CD14-positive monocyte (primary cell): Measurements from ENCODE around the gene OR5K1. TPM values are rescaled to one million over a fixed set of nuclear protein-coding genes. Genes with fewer than 3 reads are reported as not detected.

ENCODE experiments used
- DNase-seq, 3 donors: peaks; one replicate each; pipeline ENCODE4 v3.0.0-alpha.2; 2011 to 2022
- H2AFZ ChIP-seq: 2 replicates; pipeline ENCODE4 v1.6.0; 2012; ENCODE audit warnings: mild to moderate bottlenecking, low read depth, low read length, inconsistent platforms; ENCODE audit not compliant: insufficient read depth, poor library complexity, severe bottlenecking
- H3K27ac ChIP-seq, 2 donors: 1 replicate in 1 of 2; 2 replicates in 1 of 2; pipeline ENCODE4 v1.5.1; 2012 to 2013; ENCODE audit warnings: low read length in 2 of 2, control low read depth in 1 of 2, inconsistent platforms in 1 of 2, low read depth in 1 of 2, mild to moderate bottlenecking in 1 of 2
- H3K27me3 ChIP-seq, 2 donors: one replicate each; pipeline versions ENCODE4 v1.6.0 to v1.6.1; 2011 to 2013; ENCODE audit warnings: low read length in 2 of 2; ENCODE audit not compliant: control insufficient read depth in 2 of 2, insufficient read depth in 2 of 2
- H3K36me3 ChIP-seq, 2 donors: replicated peaks in 1 of 2; 1 replicate in 1 of 2; 2 replicates in 1 of 2; pipeline versions ENCODE4 v1.5.1 to v1.6.1; 2012 to 2013; ENCODE audit warnings: low read length in 2 of 2, control low read depth in 1 of 2, inconsistent platforms in 1 of 2, mild to moderate bottlenecking in 1 of 2; ENCODE audit not compliant: insufficient read depth in 2 of 2, control insufficient read depth in 1 of 2
- H3K4me1 ChIP-seq, 2 donors: 1 replicate in 1 of 2; 2 replicates in 1 of 2; pipeline versions ENCODE4 v1.5.1 to v1.6.1; 2012 to 2013; ENCODE audit warnings: low read length in 2 of 2, control low read depth in 1 of 2, inconsistent platforms in 1 of 2, mild to moderate bottlenecking in 1 of 2, moderate library complexity in 1 of 2; ENCODE audit not compliant: insufficient read depth in 2 of 2, control insufficient read depth in 1 of 2
- H3K4me2 ChIP-seq: replicated peaks from 2 replicates; pipeline ENCODE3; 2012; ENCODE audit warnings: low read length, moderate library complexity, mild to moderate bottlenecking; ENCODE audit not compliant: poor library complexity, severe bottlenecking; ENCODE audit errors: extremely low read depth
- H3K4me3 ChIP-seq, 3 experiments: fragments of 200-600 bp in 1 of 3; sonication (generic) in 1 of 3; replicated peaks in 1 of 3; 1 replicate in 2 of 3; 2 replicates in 1 of 3; pipeline ENCODE4 v1.5.1; 2011 to 2013; ENCODE audit warnings: low read length in 3 of 3, mild to moderate bottlenecking in 3 of 3, control low read depth in 2 of 3, low read depth in 2 of 3, inconsistent platforms in 1 of 3, moderate library complexity in 1 of 3
- H3K79me2 ChIP-seq: 2 replicates; pipeline ENCODE4 v1.6.0; 2012; ENCODE audit warnings: mild to moderate bottlenecking, control low read depth, inconsistent platforms, low read length, moderate library complexity; ENCODE audit not compliant: insufficient read depth
- H3K9ac ChIP-seq: 2 replicates; pipeline ENCODE4 v1.6.0; 2017; ENCODE audit warnings: low read length, mild to moderate bottlenecking; ENCODE audit not compliant: insufficient read depth, poor library complexity, severe bottlenecking
- H3K9me3 ChIP-seq, 2 donors: replicated peaks in 1 of 2; 1 replicate in 1 of 2; 2 replicates in 1 of 2; pipeline versions ENCODE4 v1.5.1 to v1.6.1; 2012 to 2013; ENCODE audit warnings: low read length in 2 of 2, control low read depth in 1 of 2; ENCODE audit not compliant: control insufficient read depth in 1 of 2, insufficient read depth in 1 of 2
- H4K20me1 ChIP-seq: 2 replicates; pipeline ENCODE4 v1.6.0; 2012; ENCODE audit warnings: mild to moderate bottlenecking, low read length, control low read depth, moderate library complexity; ENCODE audit not compliant: insufficient read depth
- H3K27ac Mint-ChIP-seq, 7 donors: one replicate each; pipeline ENCODE4 v1.8.0; 2020; ENCODE audit warnings: mild to moderate bottlenecking in 7 of 7, mixed read lengths in 7 of 7, moderate library complexity in 6 of 7, inconsistent platforms in 2 of 7
- H3K27me3 Mint-ChIP-seq, 3 donors: one replicate each; pipeline ENCODE4 v1.8.0; 2021 to 2022; ENCODE audit warnings: low read depth in 3 of 3, mild to moderate bottlenecking in 3 of 3, mixed read lengths in 3 of 3, moderate library complexity in 3 of 3, inconsistent platforms in 1 of 3
- H3K36me3 Mint-ChIP-seq, 2 donors: one replicate each; pipeline ENCODE4 v1.8.0; 2020; ENCODE audit warnings: mixed read lengths in 2 of 2, inconsistent platforms in 1 of 2, mild to moderate bottlenecking in 1 of 2
- H3K4me1 Mint-ChIP-seq: one replicate; pipeline ENCODE4 v1.8.0; 2020; ENCODE audit warnings: mild to moderate bottlenecking, mixed read lengths
- H3K4me3 Mint-ChIP-seq, 2 donors: one replicate each; pipeline ENCODE4 v1.8.0; 2020; ENCODE audit warnings: mild to moderate bottlenecking in 2 of 2, mixed read lengths in 2 of 2, moderate library complexity in 1 of 2
- H3K9me3 Mint-ChIP-seq, 7 donors: one replicate each; pipeline ENCODE4 v1.8.0; 2020 to 2022; ENCODE audit warnings: mixed read lengths in 7 of 7, mild to moderate bottlenecking in 6 of 7, moderate library complexity in 6 of 7, inconsistent platforms in 2 of 7
- WGBS: methylation state at CpG from one replicate; pipeline ENCODE4 v1.1.5; 2013; ENCODE audit warnings: missing lambda C conversion rate; ENCODE audit not compliant: insufficient coverage; 5-methylcytosine and 5-hydroxymethylcytosine counted together
- intact Hi-C, 2 donors: fragments of 100-400 bp; cut with micrococcal nuclease; formaldehyde crosslinking; loops; one replicate each; pipeline versions ENCODE4 v1.15.0 to v1.15.1; 2023
- polyA plus RNA-seq, 3 donors: library from polyadenylated mRNA; depleted of rRNA in 1 of 3; unstranded in 2 of 3; stranded (reverse) in 1 of 3; fragments of 300-500 nt in 2 of 3; fragments of >200 nt in 1 of 3; fragmentation: Illumina TruSeq in 2 of 3; gene quantifications; 1 replicate in 2 of 3; 2 replicates in 1 of 3; pipeline ENCODE4 v1.2.3, GENCODE V29; 2012 to 2021
- TF ChIP-seq, protein P1 (sequence below): fragments of 200-600 bp; IDR thresholded peaks from one replicate; pipeline ENCODE4 v1.8.0; 2022; ENCODE audit warnings: antibody characterized with exemption, mild to moderate bottlenecking

Gene OR5K1
- polyA plus RNA-seq, 3 donors: not detected

DNA sequence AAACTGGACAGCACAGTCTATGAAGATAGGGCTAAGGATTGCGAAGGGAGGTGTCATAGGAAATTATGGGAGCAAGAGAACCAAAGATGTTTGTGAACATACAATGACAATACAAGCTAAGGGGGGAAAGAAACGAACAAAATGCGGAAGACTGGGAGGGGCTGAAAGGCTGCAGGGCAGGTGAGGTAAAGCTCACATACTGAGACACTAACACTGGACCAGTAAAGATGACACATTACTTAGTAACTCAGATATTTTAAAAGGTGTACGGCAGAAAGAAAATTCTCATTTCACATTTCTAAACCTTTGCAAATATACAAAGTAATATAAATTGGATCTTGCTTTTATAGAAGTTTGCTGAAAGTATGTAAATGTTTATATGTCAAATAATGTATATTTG, 49.6 kb downstream of the OR5K1 start:
- H3K79me2 ChIP-seq: no peaks in the 10 kb centered on the region
- intact Hi-C loops: no loop called here
- Mint-ChIP-seq H3K27me3 (no peaks in the 10 kb centered on the region), H3K9me3 (no peaks in the 10 kb centered on the region), H3K27ac (peak overlapping the region in 5 of 7 donors; percentile 4 to 40 (median 14)), H3K36me3 (peaks cover 53 to 55% of the 10 kb centered on the region in 2 donors), H3K4me3 (no peak overlapping the region), H3K4me1 (peaks cover 16% of the 10 kb centered on the region)
- H3K4me2 ChIP-seq: no peak overlapping the region
- H3K4me3 ChIP-seq: no peak overlapping the region
- H3K9ac ChIP-seq: no peak overlapping the region
- DNase-seq: no peak
- no peaks in the 10 kb centered on the region for H4K20me1 ChIP-seq
- WGBS: 100% methylated on average over 1 of the region's 4 CpGs
- H3K9me3 ChIP-seq: no peaks in the 10 kb centered on the region
- peaks cover 22 to 54% of the 10 kb centered on the region in 2 donors for H3K36me3 ChIP-seq
- TF ChIP-seq, protein P1, sequence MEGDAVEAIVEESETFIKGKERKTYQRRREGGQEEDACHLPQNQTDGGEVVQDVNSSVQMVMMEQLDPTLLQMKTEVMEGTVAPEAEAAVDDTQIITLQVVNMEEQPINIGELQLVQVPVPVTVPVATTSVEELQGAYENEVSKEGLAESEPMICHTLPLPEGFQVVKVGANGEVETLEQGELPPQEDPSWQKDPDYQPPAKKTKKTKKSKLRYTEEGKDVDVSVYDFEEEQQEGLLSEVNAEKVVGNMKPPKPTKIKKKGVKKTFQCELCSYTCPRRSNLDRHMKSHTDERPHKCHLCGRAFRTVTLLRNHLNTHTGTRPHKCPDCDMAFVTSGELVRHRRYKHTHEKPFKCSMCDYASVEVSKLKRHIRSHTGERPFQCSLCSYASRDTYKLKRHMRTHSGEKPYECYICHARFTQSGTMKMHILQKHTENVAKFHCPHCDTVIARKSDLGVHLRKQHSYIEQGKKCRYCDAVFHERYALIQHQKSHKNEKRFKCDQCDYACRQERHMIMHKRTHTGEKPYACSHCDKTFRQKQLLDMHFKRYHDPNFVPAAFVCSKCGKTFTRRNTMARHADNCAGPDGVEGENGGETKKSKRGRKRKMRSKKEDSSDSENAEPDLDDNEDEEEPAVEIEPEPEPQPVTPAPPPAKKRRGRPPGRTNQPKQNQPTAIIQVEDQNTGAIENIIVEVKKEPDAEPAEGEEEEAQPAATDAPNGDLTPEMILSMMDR: no peak
- no peaks in the 10 kb centered on the region for H3K27me3 ChIP-seq
- peaks cover 6 to 11% of the 10 kb centered on the region in 2 donors for H3K4me1 ChIP-seq
- peak overlapping the region in 1 of 2 donors; percentile 51 for H3K27ac ChIP-seq
- H2AFZ ChIP-seq: no peak overlapping the region

DNA sequence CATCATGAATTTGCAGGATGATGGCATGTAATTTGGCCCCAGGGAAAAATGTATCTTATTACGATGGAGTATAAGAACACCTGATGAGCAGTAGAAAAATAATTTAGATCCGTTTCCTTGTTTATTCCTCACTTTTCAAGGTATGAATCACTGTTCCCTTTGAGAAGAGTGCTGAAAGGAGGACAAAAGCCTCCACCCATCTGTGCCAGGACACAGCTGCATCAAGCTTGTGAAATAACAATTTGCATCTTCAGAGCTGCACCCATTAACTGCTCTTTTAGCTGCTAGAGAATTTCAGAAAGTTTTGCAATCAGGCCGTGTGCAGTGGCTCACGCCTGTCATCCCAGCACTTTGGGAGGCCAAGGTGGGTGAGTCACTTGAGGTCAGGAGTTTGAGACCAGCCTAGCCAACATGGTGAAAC, 50.1 kb downstream of the OR5K1 start:
- Histone ChIP-seq H3K9ac (peak overlapping the region; percentile 10), H2AFZ (no peak overlapping the region), H3K9me3 (no peaks in the 10 kb centered on the region), H3K79me2 (peaks cover under 1% of the 10 kb centered on the region), H3K4me2 (no peak overlapping the region), H4K20me1 (no peaks in the 10 kb centered on the region), H3K27ac (peak overlapping the region; percentile 12 to 51), H3K27me3 (no peaks in the 10 kb centered on the region), H3K4me1 (peaks cover 6 to 11% of the 10 kb centered on the region in 2 donors), H3K36me3 (peaks cover 26 to 59% of the 10 kb centered on the region in 2 donors), H3K4me3 (no peak overlapping the region)
- intact Hi-C loops: no loop called here
- peaks cover 16% of the 10 kb centered on the region for H3K4me1 Mint-ChIP-seq
- H3K9me3 Mint-ChIP-seq: no peaks in the 10 kb centered on the region
- TF ChIP-seq, protein P1: no peak
- peak overlapping the region in 6 of 7 donors; percentile 2 to 77 (median 52) for H3K27ac Mint-ChIP-seq
- H3K36me3 Mint-ChIP-seq: peaks cover 55 to 56% of the 10 kb centered on the region in 2 donors
- no CpG with 5 or more reads among the region's 4 CpGs for WGBS
- H3K27me3 Mint-ChIP-seq: no peaks in the 10 kb centered on the region
- peak; percentile 49 to 70 (median 69) for DNase-seq
- no peak overlapping the region for H3K4me3 Mint-ChIP-seq
